Stimulated activated CD4-positive, alpha-beta T cell treated with anti-CD3 and anti-CD28 coated beads, Interleukin-2, amount 100 ng/mL, for 4 hours (primary cell): ENCODE measurements around the gene S100A14.
"Not testable (repeated sequence)": the region's sequence is repeated elsewhere in the genome, so short reads cannot be mapped to it uniquely, and the experiment has no call there.

Experiments used
- DNase-seq: peaks from one replicate; pipeline ENCODE4 v3.0.0-alpha.2; 2020; ENCODE audit warnings: low read depth

The S100A14 gene

GRCh38 chr1:153586347-153586746, 29.8 kb downstream of the S100A14 start:
- no peak for DNase-seq

GRCh38 chr1:153585006-153585405, 31.1 kb downstream of the S100A14 start:
- no peak for DNase-seq

- no peak for DNase-seq
These were observed 32.1 kb downstream of the S100A14 start for GRCh38 chr1:153583976-153584375.

GRCh38 chr1:153583514-153583913, 32.6 kb downstream of the S100A14 start:
- not testable (repeated sequence) for DNase-seq

GRCh38 chr1:153582836-153583235, 33.3 kb downstream of the S100A14 start:
- not testable (repeated sequence) for DNase-seq

GRCh38 chr1:153578936-153579335, 37.2 kb downstream of the S100A14 start:
- no peak for DNase-seq

GRCh38 chr1:153578490-153578889, 37.6 kb downstream of the S100A14 start:
- no peak for DNase-seq

- DNase-seq: no peak
These were observed 38.5 kb downstream of the S100A14 start for GRCh38 chr1:153577624-153578051.

GRCh38 chr1:153577138-153577537, 39.0 kb downstream of the S100A14 start:
- DNase-seq: no peak

GRCh38 chr1:153575497-153575896, 40.6 kb downstream of the S100A14 start:
- not testable (repeated sequence) for DNase-seq

- DNase-seq: not testable (repeated sequence)
These were observed 41.0 kb downstream of the S100A14 start for GRCh38 chr1:153575081-153575491.

GRCh38 chr1:153573351-153573750, 42.8 kb downstream of the S100A14 start:
- no peak for DNase-seq

GRCh38 chr1:153572569-153573015, 43.5 kb downstream of the S100A14 start:
- DNase-seq: no peak

- no peak for DNase-seq
These were observed 44.4 kb downstream of the S100A14 start for GRCh38 chr1:153571706-153572105.

GRCh38 chr1:153570874-153571273, 45.3 kb downstream of the S100A14 start:
- no peak for DNase-seq

GRCh38 chr1:153569465-153569864, 46.7 kb downstream of the S100A14 start:
- no peak for DNase-seq

- DNase-seq: peak; percentile 70
These were observed 47.6 kb downstream of the S100A14 start for GRCh38 chr1:153568367-153569099.

- peak; percentile 41 for DNase-seq
These were observed 48.3 kb downstream of the S100A14 start for GRCh38 chr1:153567621-153568366.

- peak; percentile 91 for DNase-seq
These were observed 49.4 kb downstream of the S100A14 start for GRCh38 chr1:153566414-153567371.

GRCh38 chr1:153565529-153566374, 50.4 kb downstream of the S100A14 start, which contains the start of gene S100A2:
TSS of gene S100A2 (minus strand) at chr1:153565844. CDS start at chr1:153563877, 1,967 bp downstream.
- peak; percentile 54 for DNase-seq
